ENCODE measurements around the gene KRT9. TPM values are rescaled to one million over a fixed set of nuclear protein-coding genes. Genes with fewer than 3 reads are reported as not detected.

Gene KRT9
- total and polyA plus RNA-seq, 2 donors (not counting 3 experiments of a cell fraction or from before 2014, with no cell fraction given), result not detected

- no peak for TF ChIP-seq GATA2 (IDR thresholded peaks at IDR 0.05; ENCODE audit: insufficient read depth, insufficient read length, low read depth, low read length)
- peak; percentile 80 to 92 for TF ChIP-seq CTCF (IDR thresholded peaks at IDR 0.05; ENCODE audit: extremely low read depth in 1 of 2, insufficient read depth in 1 of 2, low read depth in 1 of 2, low read length in 2 of 2)
- no peak overlapping the region for H3K4me3 ChIP-seq (replicated peaks in 1 of 3; ENCODE audit: insufficient read depth in 1 of 3, low read depth in 1 of 3, low read length in 3 of 3)
- peaks cover 0 to 4% of the 10 kb centered on the region in 2 experiments for H3K27me3 ChIP-seq (ENCODE audit: control insufficient read depth in 2 of 2, insufficient read depth in 2 of 2, low read length in 2 of 2)
- POLR2A ChIA-PET, result interaction anchor here (0.6 to 1.4 kb wide), 3 partner anchors 64 to 857 kb away, joined by 3 to 4 read pairs (median 3); partner anchors contain the start of gene EIF1
- H4K20me1 ChIP-seq (replicated peaks; ENCODE audit: control insufficient read depth, extremely low read depth, insufficient read depth, low read length), result no peaks in the 10 kb centered on the region
- H2AFZ ChIP-seq (ENCODE audit: low read depth, low read length), result peak overlapping the region; percentile 76
- CTCF ChIA-PET, result interaction anchor here (0.5 to 2.6 kb wide), 24 partner anchors 9 to 722 kb away, joined by 3 to 44 read pairs (median 4); no protein-coding TSS in a partner anchor
- no peaks in the 10 kb centered on the region for H3K36me3 ChIP-seq (ENCODE audit: control insufficient read depth in 2 of 2, extremely low read depth in 1 of 2, insufficient read depth in 2 of 2, low read length in 2 of 2)
- H3K9ac ChIP-seq (replicated peaks; ENCODE audit: extremely low read depth, insufficient read depth, low read length), result no peak overlapping the region
- intact Hi-C loops (cut with micrococcal nuclease), result loop anchor here (1.0 kb wide), 3 partner anchors 69 to 88 kb away; no protein-coding TSS in a partner anchor
- no TSS peak for BruUV-seq (replicated peaks)
- FAIRE-seq (peak; percentile 97), DNase-seq (ENCODE audit: low read depth, low spot score) (peak; percentile 81)
- H3K27ac ChIP-seq (ENCODE audit: insufficient read depth, low read depth, low read length), result no peak overlapping the region
- no peaks in the 10 kb centered on the region for H3K4me1 ChIP-seq (ENCODE audit: control insufficient read depth, extremely low read depth, insufficient read depth, low read length)
- no peaks in the 10 kb centered on the region for H3K9me3 ChIP-seq (replicated peaks; ENCODE audit: control insufficient read depth, insufficient read depth, low read length)
- no peaks in the 10 kb centered on the region for H3K79me2 ChIP-seq (ENCODE audit: control insufficient read depth, insufficient read depth, low read length)
- H3K9me1 ChIP-seq (replicated peaks; ENCODE audit: control insufficient read depth, extremely low read depth, insufficient read depth, low read length), result no peaks in the 10 kb centered on the region
- no peak overlapping the region for H3K4me2 ChIP-seq (ENCODE audit: insufficient read depth, low read length)
- dilution Hi-C loops (cut with MboI; ENCODE audit: extremely low pct_ligation_motif_present, low sequenced_read_pairs), result no loop called here
Observed at GRCh38 chr17:41579484-41580243, 7.8 kb upstream of the KRT9 start.

GRCh38 chr17:41578971-41579370 is 7.1 kb upstream of the KRT9 start:
- Histone ChIP-seq H3K79me2 (ENCODE audit: control insufficient read depth, insufficient read depth, low read length) (no peaks in the 10 kb centered on the region), H4K20me1 (replicated peaks; ENCODE audit: control insufficient read depth, extremely low read depth, insufficient read depth, low read length) (no peaks in the 10 kb centered on the region), H2AFZ (ENCODE audit: low read depth, low read length) (no peak overlapping the region), H3K27ac (ENCODE audit: insufficient read depth, low read depth, low read length) (no peak overlapping the region), H3K4me2 (ENCODE audit: insufficient read depth, low read length) (no peak overlapping the region), H3K27me3 (ENCODE audit: control insufficient read depth in 2 of 2, insufficient read depth in 2 of 2, low read length in 2 of 2) (peaks cover 0 to 4% of the 10 kb centered on the region in 2 experiments), H3K9me3 (replicated peaks; ENCODE audit: control insufficient read depth, insufficient read depth, low read length) (no peaks in the 10 kb centered on the region), H3K9ac (replicated peaks; ENCODE audit: extremely low read depth, insufficient read depth, low read length) (no peak overlapping the region), H3K9me1 (replicated peaks; ENCODE audit: control insufficient read depth, extremely low read depth, insufficient read depth, low read length) (no peaks in the 10 kb centered on the region), H3K4me3 (replicated peaks in 1 of 3; ENCODE audit: insufficient read depth in 1 of 3, low read depth in 1 of 3, low read length in 3 of 3) (no peak overlapping the region), H3K36me3 (ENCODE audit: control insufficient read depth in 2 of 2, extremely low read depth in 1 of 2, insufficient read depth in 2 of 2, low read length in 2 of 2) (no peaks in the 10 kb centered on the region), H3K4me1 (ENCODE audit: control insufficient read depth, extremely low read depth, insufficient read depth, low read length) (no peaks in the 10 kb centered on the region)
- DNase-seq (ENCODE audit: low read depth, low spot score) (no peak), FAIRE-seq (no peak)
- ChIA-PET CTCF (interaction anchor here (0.6 to 2.6 kb wide), 19 partner anchors 10 to 722 kb away, joined by 3 to 44 read pairs (median 5); no protein-coding TSS in a partner anchor), POLR2A (interaction anchor here (0.6 to 1.4 kb wide), 4 partner anchors 65 to 856 kb away, joined by 3 to 9 read pairs (median 4); partner anchors contain the start of gene EIF1)
- dilution Hi-C loops (cut with MboI; ENCODE audit: extremely low pct_ligation_motif_present, low sequenced_read_pairs), result no loop called here
- intact Hi-C loops (cut with micrococcal nuclease), result loop anchor here (1.0 kb wide), 3 partner anchors 69 to 88 kb away; no protein-coding TSS in a partner anchor
- BruUV-seq (replicated peaks), result no TSS peak
- TF ChIP-seq CTCF (IDR thresholded peaks at IDR 0.05; ENCODE audit: extremely low read depth in 1 of 2, insufficient read depth in 1 of 2, low read depth in 1 of 2, low read length in 2 of 2) (no peak), POLR2A (IDR thresholded peaks at IDR 0.05; ENCODE audit: low read depth, low read length) (no peak), MYC (IDR thresholded peaks at IDR 0.05; ENCODE audit: low read depth, low read length) (no peak), MAX (IDR thresholded peaks at IDR 0.05; ENCODE audit: insufficient read depth, insufficient read length) (no peak), GATA2 (IDR thresholded peaks at IDR 0.05; ENCODE audit: insufficient read depth, insufficient read length, low read depth, low read length) (no peak), FOS (IDR thresholded peaks at IDR 0.05; ENCODE audit: borderline replicate concordance, insufficient read depth, low read length) (no peak), EZH2 (IDR thresholded peaks at IDR 0.05; ENCODE audit: borderline replicate concordance, low read depth, low read length, severe bottlenecking) (no peak), POLR2AphosphoS5 (IDR thresholded peaks at IDR 0.05; ENCODE audit: insufficient read depth, low read depth, low read length) (no peak), JUN (IDR thresholded peaks at IDR 0.05; ENCODE audit: borderline replicate concordance, insufficient read depth, insufficient read length, low read depth) (no peak)

Measured in endothelial cell of umbilical vein (primary cell).